ENCODE measurements around the gene TPT1.

GRCh38 chr13:45331123-45331619 lies 9.8 kb downstream of the TPT1 start:
- TF ChIP-seq POLR2A (IDR thresholded peaks at IDR 0.05; ENCODE audit: low read depth, low read length), result no peak; the same call in 1 of the 2 replicates
- TF ChIP-seq TAF1 (IDR thresholded peaks at IDR 0.05; ENCODE audit: low read depth, low read length), result no peak
- no peak; the same call in 1 of the 2 replicates for TF ChIP-seq POLR2AphosphoS5 (IDR thresholded peaks at IDR 0.05; ENCODE audit: low read depth, low read length)
- TF ChIP-seq SPI1 (IDR thresholded peaks at IDR 0.05; ENCODE audit: low read depth, low read length), result no peak
- no peak for TF ChIP-seq PAX5 (IDR thresholded peaks at IDR 0.05; ENCODE audit: insufficient read depth, low read length, severe bottlenecking)
- no peak for TF ChIP-seq POU2F2 (IDR thresholded peaks at IDR 0.05; ENCODE audit: low read depth, low read length)
